Activated T-helper 1 cell treated with anti-CD3 and anti-CD28 coated beads, Interleukin-2, amount 50 U/mL, for 16 hours (primary cell): ENCODE results near the gene COL6A3.
"Not testable (repeated sequence)": the region's sequence is repeated elsewhere in the genome, so short reads cannot be mapped to it uniquely, and the experiment has no call there.

Source experiments
- DNase-seq, 2 donors: peaks; one replicate each; pipeline ENCODE4 v3.0.0-alpha.2; 2020; ENCODE audit warnings: low read depth in 1 of 2, low spot score in 1 of 2

The COL6A3 gene

DNA sequence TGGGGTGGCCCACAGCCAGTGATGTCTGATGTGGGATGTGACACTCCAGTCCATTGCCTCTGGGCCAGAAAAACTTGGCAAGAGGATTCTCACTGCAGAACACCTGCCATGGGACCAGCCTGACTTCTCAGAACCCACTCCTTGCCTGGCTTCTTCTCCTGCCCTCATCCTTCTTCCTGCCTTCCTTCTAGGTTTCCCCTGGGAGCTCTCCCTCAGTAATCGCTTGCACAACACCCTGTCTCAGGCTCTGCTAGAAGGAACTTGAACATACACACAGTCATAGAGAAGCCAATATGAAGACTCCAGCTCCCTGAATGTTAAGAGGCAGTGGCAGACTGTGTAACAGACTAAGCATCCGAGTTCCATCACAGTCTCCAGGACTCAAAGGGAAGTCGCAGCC is 4.3 kb upstream of the COL6A3 start:
- DNase-seq = no peak

DNA sequence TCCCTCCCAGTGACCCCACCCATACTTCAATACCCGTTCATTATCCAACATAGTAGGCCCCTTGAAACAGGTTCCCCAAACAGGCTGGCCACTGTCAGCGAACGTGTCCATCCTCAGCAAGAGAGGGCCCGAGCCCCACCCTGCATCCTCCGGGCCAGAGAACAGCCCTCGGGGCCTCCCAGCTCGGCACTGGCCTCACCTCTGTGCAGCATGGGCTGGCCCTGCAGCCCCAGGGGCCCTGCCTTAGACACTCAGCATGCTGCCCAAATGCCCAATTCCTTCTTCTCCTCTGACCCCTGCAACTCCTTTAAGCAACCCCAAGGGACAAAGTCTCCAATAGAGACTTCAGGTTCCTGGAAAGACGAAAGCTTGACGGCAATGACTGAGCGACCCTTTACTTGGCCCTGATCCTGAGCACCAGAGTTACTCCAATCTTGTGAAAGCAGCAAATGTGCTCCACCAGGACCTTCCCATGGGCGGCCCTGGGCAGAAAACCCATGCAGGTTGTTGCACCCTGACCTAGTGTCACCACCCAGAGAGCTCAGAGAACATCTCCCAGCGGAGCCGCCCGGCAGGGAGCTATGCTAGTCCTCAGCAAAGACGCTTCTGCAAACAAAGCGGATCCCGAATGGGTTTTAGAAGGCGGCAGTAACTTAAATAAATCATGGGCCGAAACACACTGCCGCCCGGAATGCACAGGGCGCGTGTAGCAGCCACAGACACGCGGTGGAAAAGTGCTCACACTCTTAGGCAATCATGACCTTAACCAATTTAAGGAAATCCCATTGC is 782 bp downstream of the COL6A3 start:
- no peak for DNase-seq

DNA sequence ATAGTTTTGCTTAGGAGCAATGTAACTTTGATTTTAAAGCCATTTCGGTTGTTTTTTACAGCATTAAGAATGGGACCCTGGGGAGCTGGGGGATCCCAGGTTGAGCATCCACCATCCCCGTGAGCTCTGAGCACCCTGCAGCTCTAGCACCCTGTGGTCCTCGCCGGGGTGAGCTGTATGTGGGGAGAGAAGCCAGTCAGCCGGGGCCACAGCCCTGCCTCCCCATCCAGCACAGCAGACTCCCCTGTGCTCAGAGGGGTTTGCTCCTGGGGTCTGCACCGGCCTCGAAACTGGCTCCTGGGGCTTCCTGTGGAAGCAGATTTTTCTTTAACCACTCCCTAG is 1.3 kb downstream of the COL6A3 start:
- DNase-seq = no peak

DNA sequence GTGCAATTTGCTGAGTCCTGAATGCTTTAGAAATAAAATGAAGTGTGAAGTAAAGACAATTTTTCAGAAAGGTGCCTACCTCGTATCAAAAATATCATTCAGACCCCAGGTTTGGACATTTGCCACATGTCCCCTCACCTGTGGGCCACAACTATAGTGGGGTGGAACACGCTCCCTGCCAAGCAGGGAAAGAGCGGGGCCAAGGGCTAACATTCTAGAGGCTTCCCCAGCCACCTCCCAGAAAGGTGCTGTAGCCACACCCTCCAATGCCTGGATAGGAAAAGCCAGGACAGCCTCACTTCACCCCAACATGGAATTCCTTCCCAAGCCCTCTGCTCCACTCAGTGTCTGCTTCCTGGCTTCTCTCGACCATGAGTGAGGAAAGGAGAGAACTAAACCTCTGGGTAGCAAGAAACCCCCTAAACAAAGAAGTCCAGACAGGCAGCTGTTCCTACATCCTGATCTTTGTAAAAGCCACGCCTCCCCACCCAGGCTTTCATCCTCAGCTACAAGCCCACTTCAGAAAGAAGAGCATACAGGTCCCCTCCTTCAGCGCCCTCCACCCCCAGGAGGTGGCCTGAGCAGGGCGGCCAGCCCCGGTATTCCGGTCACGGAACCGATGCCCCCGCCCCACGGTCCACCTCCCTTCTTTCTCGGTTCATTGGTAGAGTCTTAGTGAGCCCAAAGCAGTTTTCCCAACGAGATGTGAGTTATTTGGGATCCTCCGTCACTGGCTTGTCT is 2.1 kb downstream of the COL6A3 start:
- no peak for DNase-seq

DNA sequence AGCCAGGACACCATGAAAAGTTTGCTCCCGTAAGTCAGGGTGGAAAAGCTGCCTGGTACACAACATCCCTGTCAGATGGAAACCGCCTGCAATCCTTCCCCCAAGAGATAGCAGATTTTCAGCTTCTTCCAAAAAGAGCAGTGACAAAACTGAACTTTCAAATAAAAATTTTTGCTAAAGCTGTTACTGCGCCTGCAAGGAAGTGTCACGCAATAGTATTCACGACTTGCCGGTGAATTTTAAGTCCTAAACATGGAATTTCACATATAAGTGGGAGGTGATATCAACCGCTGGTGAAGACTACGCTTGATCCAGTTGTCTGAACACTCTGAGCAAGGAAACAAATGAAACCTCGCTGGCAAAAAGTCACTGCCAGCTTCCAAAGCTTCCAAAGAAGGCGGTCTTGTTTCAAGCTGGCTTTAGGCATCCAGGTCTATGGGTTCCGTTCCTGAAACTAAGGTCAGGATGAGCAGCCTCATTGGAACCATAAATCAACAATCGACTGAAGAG is 2.8 kb downstream of the COL6A3 start:
- DNase-seq = no peak

DNA sequence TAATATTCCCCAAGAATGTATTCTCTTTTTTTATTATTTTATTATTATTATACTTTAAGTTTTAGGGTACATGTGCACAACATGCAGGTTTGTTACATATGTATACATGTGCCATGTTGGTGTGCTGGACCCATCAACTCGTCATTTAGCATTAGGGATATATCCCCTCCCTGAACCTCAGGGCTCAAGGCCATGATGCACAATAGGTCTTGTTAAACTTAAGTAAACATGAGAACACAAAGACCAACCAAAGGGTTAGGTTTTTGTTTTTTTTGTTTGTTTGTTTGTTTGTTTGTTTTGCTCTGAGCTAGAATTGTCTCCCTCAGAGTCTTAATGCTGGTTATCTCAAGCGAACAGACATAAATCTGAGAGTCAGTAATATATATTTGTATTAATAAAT is 4.7 kb downstream of the COL6A3 start:
- DNase-seq = not testable (repeated sequence)

DNA sequence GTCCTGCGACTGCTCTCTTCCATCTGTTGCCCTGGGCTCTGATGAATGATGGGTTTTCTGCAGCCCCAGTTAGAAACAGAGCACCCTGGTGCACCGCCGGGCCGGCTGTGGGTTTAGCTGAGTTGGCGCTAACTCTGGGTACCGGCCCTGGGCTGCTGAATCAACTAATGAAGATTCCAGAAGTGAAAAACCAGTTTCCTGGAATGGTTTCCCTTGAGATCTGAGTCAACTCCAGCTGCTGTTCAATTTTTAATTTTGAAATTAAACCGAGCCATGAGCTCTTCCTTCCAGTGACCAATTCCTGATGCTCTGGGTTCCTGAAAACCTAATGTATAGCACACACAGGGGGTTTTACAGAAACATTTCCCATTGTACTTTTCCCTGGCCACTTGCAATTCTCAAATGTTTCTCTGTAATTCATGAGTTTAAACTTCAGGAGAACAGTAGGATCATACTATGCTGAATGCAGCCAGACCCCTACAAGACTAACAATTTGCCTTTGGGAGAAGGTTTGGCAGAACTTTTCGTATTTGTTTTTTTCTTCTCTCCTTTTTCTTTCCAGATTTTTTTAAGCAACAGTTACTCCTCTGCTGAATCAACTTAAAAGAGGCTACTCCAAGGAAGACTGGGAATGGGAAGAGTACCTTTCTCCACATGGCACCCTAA is 5.5 kb downstream of the COL6A3 start:
- DNase-seq = no peak

DNA sequence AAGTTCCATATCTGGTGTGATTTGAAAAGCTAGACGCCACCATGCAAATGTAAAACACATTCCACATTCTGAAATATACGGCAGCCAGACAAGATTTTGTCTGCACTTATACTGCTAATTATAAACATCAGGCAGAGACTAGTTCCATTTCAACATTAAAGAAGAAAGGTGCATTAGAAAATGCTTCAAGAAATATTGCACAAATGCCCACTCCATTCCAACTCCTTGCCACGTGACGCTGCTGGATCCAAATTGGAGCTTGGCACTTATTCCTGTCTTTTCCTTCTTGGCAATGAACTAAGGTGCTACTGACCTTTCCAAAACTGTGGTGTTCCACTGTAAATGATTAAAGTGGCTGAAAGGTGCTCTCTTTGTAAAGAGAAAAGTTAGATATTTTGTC is 6.3 kb downstream of the COL6A3 start:
- no peak for DNase-seq

DNA sequence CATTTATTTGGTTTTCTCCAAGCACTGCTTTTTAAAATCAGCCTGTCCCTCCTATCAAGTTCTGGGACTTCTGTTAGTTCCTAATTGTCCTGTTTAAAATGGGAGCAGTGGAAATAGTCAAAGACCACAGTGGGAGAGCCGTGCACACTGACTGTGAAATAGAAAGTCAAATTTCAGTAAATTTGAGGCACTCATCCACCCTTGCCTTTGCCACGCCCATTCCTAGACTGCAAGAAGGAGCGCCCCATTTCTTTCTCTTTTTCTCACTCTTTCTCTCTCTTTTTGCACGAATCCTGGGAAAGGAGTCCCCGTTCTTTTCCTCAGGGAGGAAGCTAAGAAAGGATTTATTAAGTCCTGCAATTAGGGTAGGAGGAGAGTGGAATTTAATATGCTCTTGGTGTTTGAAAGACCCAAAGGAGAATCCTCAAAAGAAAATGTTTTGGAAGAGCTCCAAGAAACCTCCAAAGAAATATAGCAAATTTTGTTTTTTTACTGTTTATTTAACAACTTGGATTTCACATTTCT is 7.5 kb downstream of the COL6A3 start:
- DNase-seq = no peak

DNA sequence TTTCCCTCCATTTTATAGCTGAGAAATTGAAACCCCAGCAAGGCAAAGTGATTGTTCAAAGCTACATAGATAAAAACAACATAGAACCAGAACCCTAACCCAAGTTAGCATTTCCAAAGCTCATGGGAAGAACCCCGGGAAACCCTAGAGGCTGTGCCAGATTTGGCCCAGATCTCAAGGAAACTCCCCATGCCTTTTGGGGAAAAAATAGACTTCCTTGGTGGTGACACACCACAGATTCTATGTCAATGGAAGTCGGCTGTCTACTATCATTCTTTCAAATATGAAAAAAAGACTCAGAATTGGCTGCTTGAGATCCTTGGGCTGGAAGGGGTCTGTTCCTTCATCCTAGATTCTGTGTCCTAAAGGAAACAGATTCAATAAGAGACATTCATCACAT is 8.4 kb downstream of the COL6A3 start:
- no peak for DNase-seq

DNA sequence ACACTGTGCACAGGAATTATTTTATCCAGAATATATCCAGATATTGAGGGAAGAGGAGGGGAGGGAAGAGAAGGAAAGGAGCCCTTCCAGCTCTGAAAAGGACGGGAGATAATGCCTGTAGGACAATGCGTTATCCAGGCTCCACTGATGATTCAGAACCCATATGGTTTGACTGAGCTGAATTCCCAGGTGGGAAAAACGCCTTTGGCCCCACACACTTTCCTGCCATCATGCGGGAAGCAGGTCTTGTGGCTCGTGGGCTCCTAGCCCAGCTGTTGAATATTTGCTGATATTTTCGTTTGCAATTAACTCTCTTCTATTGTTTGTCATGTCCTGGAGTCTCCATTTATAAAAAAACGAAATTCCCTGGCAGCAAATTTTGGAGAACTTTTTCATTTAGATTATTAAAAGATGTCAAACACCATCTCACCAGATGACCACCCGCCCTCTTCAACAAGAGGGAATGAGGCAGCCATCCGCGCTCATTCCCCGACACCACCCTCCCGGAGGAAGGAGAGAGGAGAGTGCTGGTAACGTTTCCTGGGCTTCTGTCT is 8.9 kb downstream of the COL6A3 start:
- no peak for DNase-seq

DNA sequence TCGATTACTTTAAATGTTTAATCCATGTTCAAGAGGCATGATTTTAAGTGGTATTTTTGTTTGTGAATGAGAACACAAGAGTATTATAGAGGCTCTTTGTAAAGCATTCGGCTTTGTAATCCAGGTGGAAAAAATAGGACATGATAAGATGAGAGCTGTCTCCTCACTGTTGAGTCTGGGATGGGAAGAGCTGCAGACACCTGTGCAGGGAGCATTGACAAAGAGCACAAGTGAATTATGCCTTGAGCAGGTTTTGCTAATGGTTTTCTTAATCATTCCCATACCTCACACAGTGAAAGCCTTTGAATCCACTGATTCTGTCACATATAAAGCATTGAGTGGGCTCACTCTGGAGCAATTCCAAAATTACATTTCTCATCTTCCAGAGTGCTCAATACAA is 9.6 kb downstream of the COL6A3 start:
- no peak for DNase-seq

DNA sequence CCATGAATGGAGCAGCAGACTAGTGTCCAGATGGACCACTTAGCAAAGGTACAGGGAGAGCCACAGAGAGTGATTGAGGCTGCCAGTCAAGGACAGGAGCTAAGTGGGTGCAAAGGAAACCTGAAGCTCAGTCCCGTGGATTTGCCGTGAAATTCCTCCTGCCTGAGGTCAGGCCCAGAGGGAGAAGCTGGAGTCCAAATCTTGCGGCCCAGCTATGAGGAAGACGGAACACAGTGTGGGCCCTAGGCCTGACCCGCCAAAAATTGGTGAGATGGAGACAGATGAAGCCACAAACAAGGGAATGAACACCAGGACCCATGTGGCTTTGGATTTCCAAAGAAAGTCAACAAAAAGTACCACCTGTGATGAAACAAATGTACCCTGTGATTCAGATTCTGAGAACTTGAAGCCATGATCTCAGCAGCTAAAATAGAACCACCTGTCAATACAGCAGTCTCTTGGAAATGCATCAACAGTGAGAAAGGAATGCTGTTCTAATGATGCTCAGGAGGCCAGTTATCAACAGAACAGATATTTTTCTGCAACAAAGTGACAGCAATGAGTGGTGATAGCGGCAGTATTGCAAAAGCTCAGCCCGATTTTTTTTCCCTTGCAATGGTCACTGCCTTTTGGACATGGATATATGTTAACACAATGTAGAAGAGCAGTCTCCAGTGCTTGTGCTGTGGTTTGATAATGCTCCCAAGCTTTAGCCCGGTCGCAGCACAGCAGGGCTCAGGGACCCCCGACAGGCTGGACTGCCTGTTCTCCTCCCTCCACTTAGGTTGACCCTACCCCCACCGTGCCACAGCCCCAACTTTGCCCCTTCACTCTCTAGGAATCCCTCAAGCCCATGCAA is 10.7 kb downstream of the COL6A3 start:
- no peak for DNase-seq

DNA sequence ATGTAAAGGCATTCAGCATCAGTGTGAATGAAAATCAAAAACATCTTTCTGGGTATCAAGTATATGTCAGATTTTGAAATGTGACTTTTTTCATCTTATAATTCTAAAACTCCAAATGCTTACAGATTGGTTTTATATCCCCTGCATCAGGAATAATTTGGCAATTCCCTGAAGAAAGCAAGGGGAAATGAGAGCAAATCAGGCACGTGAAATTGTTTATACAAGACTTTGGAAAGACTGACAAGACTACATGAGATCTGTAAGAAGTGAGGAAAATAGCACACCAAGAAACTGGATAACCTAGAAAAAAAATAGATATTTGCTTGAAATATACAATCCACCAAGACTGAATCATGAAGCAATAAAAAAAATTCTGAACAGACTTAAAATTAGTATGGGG is 13.8 kb downstream of the COL6A3 start:
- no peak for DNase-seq

DNA sequence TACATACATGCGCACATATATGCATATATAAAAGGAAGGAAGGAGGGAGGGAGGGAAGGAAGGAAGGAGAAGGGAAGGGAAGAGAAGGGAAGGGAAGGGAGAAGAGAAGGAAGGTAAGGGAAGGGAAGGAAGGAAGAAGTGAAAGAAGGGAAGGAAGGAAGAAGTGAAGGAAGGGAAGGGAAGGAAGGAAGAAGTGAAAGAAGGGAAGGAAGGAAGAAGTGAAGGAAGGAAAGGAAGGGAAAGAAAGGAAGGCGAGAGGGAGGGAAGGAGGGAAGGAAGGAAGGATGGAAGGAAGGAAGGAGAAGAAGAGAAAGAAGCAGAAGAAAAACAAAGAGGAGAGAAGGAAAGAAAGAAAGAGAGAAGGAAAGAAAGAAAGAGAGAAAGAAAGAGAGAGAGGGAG is 16.9 kb downstream of the COL6A3 start:
- DNase-seq = no peak

DNA sequence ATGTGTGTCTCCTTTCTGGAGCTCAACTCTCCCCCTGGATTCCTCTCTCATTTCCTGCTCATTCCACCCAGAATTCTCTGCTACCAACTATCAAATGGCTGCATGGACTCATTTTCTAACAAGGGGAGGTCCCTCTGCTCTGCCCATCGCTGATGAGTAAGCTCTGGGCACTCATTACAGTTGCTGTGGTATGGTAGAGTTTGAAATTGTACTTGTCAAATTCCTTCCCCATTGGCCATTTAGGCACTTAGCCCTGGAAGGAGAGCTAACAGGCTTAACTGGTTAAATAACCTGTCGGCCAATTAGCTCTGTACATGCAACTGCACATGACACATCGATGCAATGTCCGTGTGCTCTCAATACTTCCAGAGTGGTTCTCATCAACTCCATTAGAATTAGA is 20.4 kb downstream of the COL6A3 start:
- DNase-seq = no peak

DNA sequence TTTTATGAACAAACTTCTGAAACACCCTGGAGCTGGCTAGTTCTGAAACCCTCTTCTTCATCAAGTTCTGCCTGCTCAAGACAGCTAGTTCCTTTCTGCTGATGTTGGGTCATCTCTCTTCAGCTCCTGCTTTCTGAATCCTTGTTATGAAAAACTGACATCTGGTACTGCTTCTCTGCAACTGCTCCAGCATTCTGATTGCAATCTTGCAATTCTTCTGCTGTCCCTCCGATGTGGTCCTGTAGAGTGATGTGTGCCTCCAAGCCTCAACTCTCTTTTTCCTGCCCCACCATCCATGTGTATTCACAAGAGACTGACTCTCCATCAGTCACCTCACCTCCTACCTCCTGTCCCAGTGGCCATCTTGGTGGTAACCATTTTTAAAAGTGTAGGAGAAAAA is 21.8 kb downstream of the COL6A3 start:
- no peak for DNase-seq

DNA sequence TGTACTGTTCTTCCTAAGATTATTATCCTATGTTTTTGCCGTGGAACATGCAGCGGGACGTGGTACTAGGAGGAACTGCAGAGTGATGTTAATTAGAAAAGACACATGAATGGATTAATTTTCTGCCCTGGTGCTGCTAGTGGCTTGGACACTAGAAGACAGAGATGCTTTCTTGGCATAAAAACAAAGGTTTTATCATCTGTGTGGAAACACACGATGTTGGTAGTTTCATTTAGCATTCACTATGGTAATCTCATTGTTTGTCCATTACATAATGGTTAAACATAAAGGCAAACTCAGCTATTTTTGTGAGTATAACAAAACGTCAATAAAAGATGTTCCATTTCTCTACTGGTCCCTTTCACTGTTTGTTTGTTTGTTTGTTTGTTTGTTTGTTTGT is 22.8 kb downstream of the COL6A3 start:
- no peak for DNase-seq

DNA sequence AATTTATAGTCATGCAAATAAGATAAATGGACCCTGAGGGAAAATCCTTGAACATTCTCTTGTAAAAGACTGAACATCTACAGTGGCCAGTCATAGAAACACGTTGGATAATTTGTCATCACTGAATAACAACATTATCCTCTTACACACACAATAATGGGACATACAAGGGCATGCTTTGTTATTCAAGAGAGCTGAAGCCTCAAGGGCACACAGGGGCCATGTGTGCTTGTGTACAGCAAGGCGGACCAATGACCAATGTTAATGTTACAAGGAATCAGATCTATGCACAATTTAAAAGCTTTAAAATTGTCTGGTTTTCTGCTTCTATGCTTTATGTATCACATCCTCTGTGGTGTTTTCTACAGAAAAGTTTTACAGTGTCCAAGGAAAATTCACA is 23.7 kb downstream of the COL6A3 start:
- DNase-seq = no peak

DNA sequence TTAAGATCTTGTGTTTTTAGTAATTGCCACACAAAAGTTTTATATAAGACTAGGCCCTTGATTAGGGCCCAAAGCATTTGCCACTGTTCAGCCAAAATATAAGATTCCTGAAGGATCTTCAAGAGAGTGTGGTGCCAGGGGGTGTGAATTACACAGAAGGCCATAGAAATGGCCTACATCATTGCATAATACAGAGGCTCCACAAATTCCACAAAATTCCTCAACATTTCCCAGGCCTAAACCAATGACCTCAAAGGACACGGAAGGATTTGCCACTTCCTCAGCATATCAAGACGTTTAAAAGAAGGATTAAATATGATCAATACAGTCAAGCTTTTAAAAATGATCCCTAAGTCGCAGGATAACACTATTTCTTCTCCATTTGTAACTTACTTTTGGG is 24.1 kb downstream of the COL6A3 start:
- DNase-seq = no peak

DNA sequence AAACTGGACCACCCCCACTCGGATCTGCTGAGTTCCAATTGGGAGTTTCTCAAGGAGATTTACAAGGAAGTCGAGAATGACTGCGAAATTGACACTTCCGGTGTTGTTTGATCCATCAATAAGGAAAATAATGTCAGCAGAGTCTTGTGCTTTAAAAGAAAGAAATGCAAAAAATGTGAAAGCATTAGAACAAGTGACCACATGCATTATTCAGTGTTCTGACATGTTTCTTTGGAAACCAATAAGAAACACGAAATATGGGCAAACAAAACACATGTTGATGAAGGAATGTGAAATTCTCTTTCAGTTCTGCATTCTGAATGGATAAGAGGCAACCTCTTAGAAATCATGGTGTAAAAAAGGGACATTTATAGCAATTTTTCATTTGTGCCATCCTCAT is 25.9 kb downstream of the COL6A3 start:
- DNase-seq = no peak
